GM18499 (cell line): ENCODE measurements around the gene MFAP3L.

Source experiments
- ATAC-seq: cut with Tn5 transposase; IDR thresholded peaks from one replicate; pipeline ENCODE4 v1.9.1; 2021; ENCODE audit warnings: moderate number of reproducible peaks; ENCODE audit not compliant: insufficient read depth, unreplicated experiment

The MFAP3L gene

GRCh38 chr4:169996379-169997240, 29.6 kb downstream of the MFAP3L start:
- no peak for ATAC-seq

- no peak for ATAC-seq
Measured at GRCh38 chr4:169993531-169993930, 32.7 kb downstream of the MFAP3L start.

GRCh38 chr4:169988252-169988651, 37.9 kb downstream of the MFAP3L start:
- ATAC-seq: no peak

- no peak for ATAC-seq
Measured at GRCh38 chr4:169987327-169988228, 38.6 kb downstream of the MFAP3L start.

GRCh38 chr4:169986369-169986768, 39.8 kb downstream of the MFAP3L start:
- ATAC-seq: no peak

GRCh38 chr4:169985881-169986280, 40.3 kb downstream of the MFAP3L start:
- ATAC-seq: no peak

- ATAC-seq: no peak
Measured at GRCh38 chr4:169984745-169985144, 41.5 kb downstream of the MFAP3L start.

GRCh38 chr4:169984173-169984572, 42.0 kb downstream of the MFAP3L start:
- ATAC-seq: no peak

- ATAC-seq: no peak
Measured at GRCh38 chr4:169976951-169977350, 49.2 kb downstream of the MFAP3L start.

- ATAC-seq: no peak
Measured at GRCh38 chr4:169975838-169976796, 50.1 kb downstream of the MFAP3L start.

GRCh38 chr4:169975131-169975837, 50.9 kb downstream of the MFAP3L start:
- ATAC-seq: no peak

GRCh38 chr4:169971456-169972015, 54.7 kb downstream of the MFAP3L start:
- ATAC-seq: no peak

GRCh38 chr4:169968999-169969398, 57.2 kb downstream of the MFAP3L start:
- no peak for ATAC-seq

GRCh38 chr4:169963998-169964397, 62.2 kb downstream of the MFAP3L start:
- ATAC-seq: no peak

- no peak for ATAC-seq
Measured at GRCh38 chr4:169959254-169959653, 66.9 kb downstream of the MFAP3L start.

GRCh38 chr4:169958629-169959028, 67.6 kb downstream of the MFAP3L start:
- ATAC-seq: no peak

GRCh38 chr4:169957785-169958184, 68.4 kb downstream of the MFAP3L start:
- ATAC-seq: no peak

- no peak for ATAC-seq
Measured at GRCh38 chr4:169956091-169956843, 69.9 kb downstream of the MFAP3L start.
